Osteocyte (in vitro differentiated cells): ENCODE data around the gene GJA9. TPM values are rescaled to one million over a fixed set of nuclear protein-coding genes. Genes with fewer than 3 reads are reported as not detected.
A peak's percentile ranks its signal among the peaks of the same experiment; 100 is the strongest.

Experiments used
- DNase-seq: peaks from one replicate; pipeline ENCODE4 v3.0.0; 2021; ENCODE audit warnings: mixed read lengths; ENCODE audit not compliant: unreplicated experiment; ENCODE audit errors: extremely low spot score
- H3K27ac Mint-ChIP-seq: one replicate; pipeline ENCODE4 v1.8.0; 2021; ENCODE audit warnings: mild to moderate bottlenecking, mixed read lengths; ENCODE audit not compliant: unreplicated experiment
- H3K27me3 Mint-ChIP-seq: one replicate; pipeline ENCODE4 v1.8.0; 2021; ENCODE audit warnings: mixed read lengths; ENCODE audit not compliant: unreplicated experiment
- H3K36me3 Mint-ChIP-seq: one replicate; pipeline ENCODE4 v1.8.0; 2021; ENCODE audit warnings: mixed read lengths; ENCODE audit not compliant: unreplicated experiment
- H3K4me1 Mint-ChIP-seq: one replicate; pipeline ENCODE4 v1.8.0; 2021; ENCODE audit warnings: mixed read lengths; ENCODE audit not compliant: unreplicated experiment
- H3K4me3 Mint-ChIP-seq: one replicate; pipeline ENCODE4 v1.8.0; 2021; ENCODE audit warnings: mild to moderate bottlenecking, moderate library complexity, mixed read lengths; ENCODE audit not compliant: unreplicated experiment
- H3K9me3 Mint-ChIP-seq: one replicate; pipeline ENCODE4 v1.8.0; 2021; ENCODE audit warnings: mixed read lengths; ENCODE audit not compliant: unreplicated experiment
- CTCF ChIP-seq: fragments of 200-600 bp; sonication (generic); IDR thresholded peaks from 2 replicates; pipeline ENCODE4 v1.5.0; 2021; ENCODE audit warnings: antibody characterized with exemption, mild to moderate bottlenecking, moderate library complexity
- total RNA-seq: library from RNA; stranded (reverse); gene quantifications from 2 replicates; pipeline ENCODE4 v1.2.1, GENCODE V29; 2021

Gene GJA9
- total RNA-seq, 1 donor from 2014 or later = not detected

GRCh38 chr1:38898653-38899230 is 17.4 kb upstream of the GJA9 start:
- Mint-ChIP-seq H3K4me1 (no peaks in the 10 kb centered on the region), H3K27me3 (no peaks in the 10 kb centered on the region), H3K9me3 (no peaks in the 10 kb centered on the region), H3K27ac (no peak overlapping the region), H3K4me3 (no peak overlapping the region), H3K36me3 (peaks cover 2% of the 10 kb centered on the region)
- no peak for TF ChIP-seq CTCF
- no peak for DNase-seq

GRCh38 chr1:38896169-38896568 is 14.8 kb upstream of the GJA9 start:
- Mint-ChIP-seq H3K27ac (no peak overlapping the region), H3K4me3 (no peak overlapping the region), H3K9me3 (no peaks in the 10 kb centered on the region), H3K27me3 (no peaks in the 10 kb centered on the region), H3K36me3 (peaks cover 7% of the 10 kb centered on the region), H3K4me1 (no peaks in the 10 kb centered on the region)
- DNase-seq = no peak
- TF ChIP-seq CTCF = no peak

- H3K4me1 Mint-ChIP-seq = no peaks in the 10 kb centered on the region
- H3K4me3 Mint-ChIP-seq = no peak overlapping the region
- TF ChIP-seq CTCF = no peak
These were observed 11.6 kb upstream of the GJA9 start for GRCh38 chr1:38892976-38893375.

GRCh38 chr1:38891753-38892152 is 10.4 kb upstream of the GJA9 start:
- TF ChIP-seq CTCF = no peak
- peaks cover 7% of the 10 kb centered on the region for H3K36me3 Mint-ChIP-seq
- H3K4me1 Mint-ChIP-seq = no peaks in the 10 kb centered on the region
- no peaks in the 10 kb centered on the region for H3K9me3 Mint-ChIP-seq
- no peak overlapping the region for H3K27ac Mint-ChIP-seq
- peak; percentile 25 for DNase-seq
- no peaks in the 10 kb centered on the region for H3K27me3 Mint-ChIP-seq
- no peak overlapping the region for H3K4me3 Mint-ChIP-seq

More at GRCh38 chr1:38892976-38893375, 11.6 kb upstream of the GJA9 start:
- H3K27me3 Mint-ChIP-seq = no peaks in the 10 kb centered on the region
- no peak for DNase-seq
- peaks cover 7% of the 10 kb centered on the region for H3K36me3 Mint-ChIP-seq
- no peaks in the 10 kb centered on the region for H3K9me3 Mint-ChIP-seq
- no peak overlapping the region for H3K27ac Mint-ChIP-seq

- Mint-ChIP-seq H3K9me3 (no peaks in the 10 kb centered on the region), H3K27ac (no peak overlapping the region), H3K27me3 (no peaks in the 10 kb centered on the region), H3K36me3 (peaks cover 10% of the 10 kb centered on the region), H3K4me1 (no peaks in the 10 kb centered on the region), H3K4me3 (no peak overlapping the region)
- no peak for TF ChIP-seq CTCF
- DNase-seq = peak; percentile 19
These were observed 8.2 kb upstream of the GJA9 start for GRCh38 chr1:38889589-38889988.
